ENCODE measurements around the gene POLE3.
A peak's percentile ranks its signal among the peaks of the same experiment; 100 is the strongest.

POLE3 gene

DNA sequence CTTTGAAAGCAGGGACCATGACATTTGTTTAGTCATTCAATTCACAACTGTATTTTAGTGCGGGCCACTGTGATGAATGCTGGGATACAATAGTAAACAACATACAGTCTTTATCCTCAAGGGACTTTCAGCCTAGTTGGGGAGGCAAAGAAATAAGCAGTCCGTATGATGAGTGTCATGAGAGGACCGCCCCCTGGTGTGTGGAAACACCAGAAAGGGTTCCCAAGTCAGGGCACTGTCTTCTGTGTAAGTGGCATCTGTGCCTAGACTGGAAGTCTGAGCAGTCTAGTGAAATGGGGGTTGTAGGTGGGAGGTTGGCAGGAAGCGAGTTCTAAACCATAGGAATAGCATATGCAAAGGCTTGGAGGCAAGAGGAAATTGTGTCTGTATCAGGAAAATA is 6.9 kb upstream of the POLE3 start:
- no peak overlapping the region for H3K27ac ChIP-seq
- TF ChIP-seq, protein P1, sequence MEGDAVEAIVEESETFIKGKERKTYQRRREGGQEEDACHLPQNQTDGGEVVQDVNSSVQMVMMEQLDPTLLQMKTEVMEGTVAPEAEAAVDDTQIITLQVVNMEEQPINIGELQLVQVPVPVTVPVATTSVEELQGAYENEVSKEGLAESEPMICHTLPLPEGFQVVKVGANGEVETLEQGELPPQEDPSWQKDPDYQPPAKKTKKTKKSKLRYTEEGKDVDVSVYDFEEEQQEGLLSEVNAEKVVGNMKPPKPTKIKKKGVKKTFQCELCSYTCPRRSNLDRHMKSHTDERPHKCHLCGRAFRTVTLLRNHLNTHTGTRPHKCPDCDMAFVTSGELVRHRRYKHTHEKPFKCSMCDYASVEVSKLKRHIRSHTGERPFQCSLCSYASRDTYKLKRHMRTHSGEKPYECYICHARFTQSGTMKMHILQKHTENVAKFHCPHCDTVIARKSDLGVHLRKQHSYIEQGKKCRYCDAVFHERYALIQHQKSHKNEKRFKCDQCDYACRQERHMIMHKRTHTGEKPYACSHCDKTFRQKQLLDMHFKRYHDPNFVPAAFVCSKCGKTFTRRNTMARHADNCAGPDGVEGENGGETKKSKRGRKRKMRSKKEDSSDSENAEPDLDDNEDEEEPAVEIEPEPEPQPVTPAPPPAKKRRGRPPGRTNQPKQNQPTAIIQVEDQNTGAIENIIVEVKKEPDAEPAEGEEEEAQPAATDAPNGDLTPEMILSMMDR (conservative IDR thresholded peaks at IDR 0.05), result no peak

DNA sequence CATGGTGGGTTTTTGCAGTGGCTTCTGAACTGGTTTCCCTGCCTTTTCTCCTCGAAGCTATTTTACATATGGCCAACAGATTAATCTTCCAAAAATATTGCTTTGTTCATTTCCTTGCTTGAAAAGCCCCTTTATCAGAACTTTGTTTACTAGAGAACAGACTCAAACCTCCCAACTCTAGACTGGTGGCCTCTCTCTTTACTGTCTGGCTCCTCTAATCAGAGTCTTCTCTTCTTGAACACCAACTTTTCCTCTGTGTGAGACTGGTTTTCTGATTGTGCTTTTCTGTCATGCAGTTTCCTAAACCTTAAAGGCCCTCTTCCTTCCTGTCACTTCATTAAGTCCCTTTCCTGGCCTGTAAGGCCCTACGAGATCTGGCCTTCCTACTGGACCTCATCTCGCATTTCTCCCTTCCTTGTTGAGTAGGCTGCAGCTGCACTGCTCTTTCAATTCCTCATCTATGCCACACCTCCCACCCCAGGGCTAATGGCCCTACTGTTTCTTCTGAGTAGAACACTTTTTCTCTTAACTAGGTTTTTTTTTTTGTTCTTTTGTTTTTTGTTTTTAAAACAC is 5.8 kb upstream of the POLE3 start:
- H3K27ac ChIP-seq, result no peak overlapping the region
- TF ChIP-seq, protein P1 (conservative IDR thresholded peaks at IDR 0.05), result no peak

DNA sequence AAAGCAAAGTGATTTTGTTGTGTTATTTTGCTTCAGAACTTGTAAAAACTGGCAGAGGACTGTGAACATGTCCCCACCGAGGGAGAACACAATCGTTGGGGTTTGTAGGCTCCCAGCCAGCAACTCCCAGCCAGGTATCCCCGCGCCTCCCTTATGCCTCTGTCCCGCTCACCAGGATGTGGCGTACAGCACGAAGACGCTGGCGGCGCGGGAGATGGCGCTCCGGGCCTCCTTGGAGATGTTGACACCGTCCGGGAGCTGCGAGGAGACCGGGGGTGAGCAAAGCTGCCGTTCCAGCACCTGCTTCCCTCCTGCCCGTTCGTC is 630 bp downstream of the POLE3 start:
- peak overlapping the region; percentile 98 for H3K27ac ChIP-seq
- TF ChIP-seq, protein P1 (conservative IDR thresholded peaks at IDR 0.05), result no peak

DNA sequence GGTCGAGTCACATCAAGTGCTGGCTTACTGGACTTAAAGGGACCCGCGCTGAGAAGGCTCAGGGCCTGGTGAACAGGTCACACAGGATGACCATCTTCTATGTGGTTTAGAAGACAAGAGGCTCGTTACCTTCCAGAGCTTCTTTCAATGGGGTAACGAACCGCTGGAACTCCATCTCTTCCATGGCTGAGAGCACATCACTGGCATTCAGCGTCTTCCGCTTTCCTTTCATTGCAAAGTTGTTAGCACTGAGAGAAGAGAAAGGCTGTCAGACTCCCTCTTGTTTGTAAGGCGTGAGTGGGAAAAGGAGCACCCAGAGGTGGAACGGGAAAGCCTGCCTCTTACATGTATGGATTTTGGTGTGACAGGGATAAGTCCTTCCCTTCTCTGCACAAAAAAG is 994 bp downstream of the POLE3 start:
- TF ChIP-seq, protein P1 (conservative IDR thresholded peaks at IDR 0.05), result no peak
- peak overlapping the region; percentile 98 for H3K27ac ChIP-seq

DNA sequence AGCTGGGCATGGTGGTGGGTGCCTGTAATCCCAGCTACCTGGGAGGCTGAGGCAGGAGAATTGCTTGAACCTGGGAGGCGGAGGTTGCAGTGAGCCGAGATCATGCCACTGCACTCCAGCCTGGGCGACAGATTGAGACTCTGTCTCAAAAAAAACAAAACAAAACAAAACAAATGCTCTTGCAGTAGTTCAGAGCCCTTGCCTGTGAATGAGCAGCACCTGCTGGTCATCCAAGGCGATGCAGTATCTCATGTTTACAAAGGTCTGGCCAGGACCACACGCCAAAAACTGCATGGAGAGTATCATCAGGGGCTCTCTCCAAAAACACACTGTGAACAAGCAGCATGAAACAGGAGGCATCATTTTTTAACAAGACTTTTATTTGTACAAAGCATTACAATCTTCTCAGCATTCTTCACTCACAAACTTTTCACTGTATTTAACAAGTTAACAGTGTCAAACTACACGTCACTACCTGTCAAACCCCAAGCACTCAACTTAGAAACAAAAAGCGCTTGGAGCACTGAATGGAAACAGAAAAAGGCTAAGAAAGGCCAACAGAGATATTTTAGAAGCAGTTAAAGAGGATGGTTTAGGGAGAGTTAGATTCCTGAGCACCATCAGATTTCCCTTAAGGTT is 3.5 kb downstream of the POLE3 start:
- TF ChIP-seq, protein P1 (conservative IDR thresholded peaks at IDR 0.05), result peak; percentile 98
- peak overlapping the region; percentile 51 for H3K27ac ChIP-seq

DNA sequence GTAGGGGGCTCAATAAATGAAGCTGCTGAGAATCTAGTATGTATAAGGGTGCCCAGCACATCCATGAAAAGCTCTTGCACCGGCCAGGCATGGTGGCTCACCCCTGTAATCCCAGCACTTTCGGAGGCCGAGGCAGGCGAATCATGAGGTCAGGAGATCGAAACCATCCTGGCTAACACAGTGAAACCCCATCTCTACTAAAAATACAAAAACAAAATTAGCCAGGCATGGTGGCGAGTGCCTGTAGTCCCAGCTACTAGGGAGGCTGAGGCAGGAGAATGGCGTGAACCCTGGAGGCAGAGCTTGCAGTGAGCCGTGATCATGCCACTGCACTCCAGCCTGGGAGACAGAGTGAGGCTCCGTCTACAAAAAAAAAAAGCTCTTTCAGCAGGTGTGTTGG is 4.1 kb downstream of the POLE3 start:
- H3K27ac ChIP-seq, result peak overlapping the region; percentile 51

DNA sequence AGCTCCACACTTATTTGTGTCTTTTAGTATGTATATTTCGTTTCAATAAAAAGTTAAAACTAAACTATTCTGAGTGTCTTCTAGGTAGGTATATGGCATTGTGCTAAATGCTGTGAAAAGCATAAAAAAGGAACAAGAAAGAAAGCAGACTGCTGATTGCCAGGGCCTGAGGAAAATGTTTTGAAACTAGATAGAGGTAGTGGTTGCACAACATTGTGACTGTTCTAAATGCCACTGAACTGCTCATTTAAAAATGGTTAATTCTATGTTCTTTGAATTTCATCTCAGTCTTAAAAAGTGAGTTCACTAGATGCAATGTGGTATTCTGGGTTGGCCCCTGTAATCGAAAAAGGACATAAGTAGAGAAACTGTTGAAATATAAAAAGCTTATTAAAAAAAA is 6.8 kb downstream of the POLE3 start:
- H3K27ac ChIP-seq, result no peak overlapping the region
- TF ChIP-seq, protein P1 (conservative IDR thresholded peaks at IDR 0.05), result no peak

DNA sequence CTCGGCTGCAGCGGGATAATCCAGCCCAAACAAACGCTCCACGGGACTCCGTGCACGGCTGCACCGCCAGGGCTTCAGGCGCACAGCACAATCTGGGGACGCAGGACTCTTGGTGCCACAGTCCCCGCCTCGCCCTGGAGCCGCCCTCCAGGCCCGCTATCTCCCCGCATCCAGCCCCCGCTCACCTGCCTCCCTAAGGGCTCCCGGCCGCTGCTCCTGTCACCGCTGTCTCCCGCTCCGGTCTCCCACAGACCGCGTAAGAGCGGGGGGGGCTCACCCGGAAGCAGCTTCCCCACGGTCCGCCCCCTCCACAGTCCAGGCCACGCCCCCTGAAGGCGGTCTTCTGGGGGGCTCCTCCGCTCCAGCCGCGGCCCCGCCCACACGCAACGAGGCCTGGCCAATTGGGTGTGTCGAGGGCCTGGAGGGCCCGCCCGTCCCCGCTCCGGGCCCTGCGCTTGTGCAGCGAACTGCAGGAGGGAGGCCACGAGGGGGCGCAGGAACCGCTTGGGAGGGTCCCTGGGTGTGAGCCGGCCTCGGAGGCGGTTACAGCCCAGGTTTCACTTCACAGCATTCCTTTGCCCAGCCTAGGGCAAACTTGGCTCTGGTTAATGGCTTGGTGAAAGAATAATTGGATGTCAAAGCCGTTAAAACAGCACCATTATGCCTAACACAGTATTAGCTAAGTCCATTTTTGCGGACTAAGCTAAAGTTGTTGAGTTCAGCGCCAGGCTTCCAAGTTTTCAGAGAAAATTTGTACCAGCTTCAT is 9.3 kb downstream of the POLE3 start, which contains the start of gene ALAD:
Gene ALAD (minus strand): TSS at position 258 of the 766 bp plus-strand sequence. CDS start 7,725 bp downstream, outside the sequence.
- TF ChIP-seq, protein P1 (conservative IDR thresholded peaks at IDR 0.05), result peak; percentile 100
- H3K27ac ChIP-seq, result peak within 1 kb of the TSS; percentile 67
